SK-N-SH (cell line): Measurements from ENCODE around the gene DAPP1. TPM values are rescaled to one million over a fixed set of nuclear protein-coding genes. Genes with fewer than 3 reads are reported as not detected.
"Not testable (repeated sequence)": the region's sequence is repeated elsewhere in the genome, so short reads cannot be mapped to it uniquely, and the experiment has no call there.

Experiments
- CTCF ChIA-PET: fragments of 300-600, 350-600 bp; formaldehyde crosslinking; extraction: SDS; loops from one replicate; lab custom pipeline; 2021; lab: Yijun Ruan, JAX
- POLR2A ChIA-PET: fragments of 350-600 bp; sonication (Branson Sonifier 250); formaldehyde crosslinking; extraction: SDS; loops from one replicate; lab custom pipeline; 2020; ENCODE audit warnings: antibody characterized with exemption, inconsistent platforms; lab: Yijun Ruan, JAX
- DNase-seq: peaks from one replicate; pipeline ENCODE4 v3.0.0; 2012
- H2AFZ ChIP-seq: fragments of 200-600 bp; sonication (generic); 2 replicates; pipeline ENCODE4 v1.8.1; 2016; ENCODE audit warnings: antibody characterized with exemption, mild to moderate bottlenecking, low read depth
- H3F3A ChIP-seq: fragments of 200-600 bp; sonication (generic); replicated peaks from 2 replicates; pipeline ENCODE3; 2016; ENCODE audit warnings: antibody characterized with exemption, mild to moderate bottlenecking; ENCODE audit not compliant: insufficient read depth
- H3K27ac ChIP-seq, 2 experiments: fragments of 200-500 bp in 1 of 2; fragments of 200-600 bp in 1 of 2; sonication (Bioruptor generic) in 1 of 2; sonication (generic), shearing (Covaris generic) in 1 of 2; 2 replicates each; pipeline versions ENCODE4 v1.5.1 to v1.6.1; 2014 to 2016; ENCODE audit warnings: low read depth in 2 of 2, inconsistent platforms in 1 of 2, low read length in 1 of 2, mild to moderate bottlenecking in 1 of 2, mixed read lengths in 1 of 2
- H3K27me3 ChIP-seq: fragments of 200-600 bp; sonication (generic), shearing (Covaris generic); 2 replicates; pipeline ENCODE4 v1.6.1; 2016; ENCODE audit warnings: mixed run types; ENCODE audit not compliant: insufficient read depth
- H3K36me3 ChIP-seq, 2 experiments: fragments of 200-500 bp in 1 of 2; fragments of 200-600 bp in 1 of 2; sonication (Bioruptor generic) in 1 of 2; sonication (generic) in 1 of 2; replicated peaks in 1 of 2; 2 replicates each; pipeline versions ENCODE3 to v1.5.1; 2014 to 2016; ENCODE audit warnings: low read length in 1 of 2, mild to moderate bottlenecking in 1 of 2; ENCODE audit not compliant: insufficient read depth in 2 of 2, control insufficient read depth in 1 of 2
- H3K4me1 ChIP-seq, 2 experiments: fragments of 200-500 bp in 1 of 2; fragments of 200-600 bp in 1 of 2; sonication (Bioruptor generic) in 1 of 2; sonication (generic), shearing (Covaris generic) in 1 of 2; 2 replicates each; pipeline versions ENCODE4 v1.5.1 to v1.6.1; 2014 to 2016; ENCODE audit warnings: low read depth in 1 of 2, low read length in 1 of 2, mixed run types in 1 of 2; ENCODE audit not compliant: insufficient read depth in 2 of 2, control insufficient read depth in 1 of 2
- H3K4me2 ChIP-seq: fragments of 200-600 bp; sonication (generic), shearing (Covaris generic); 2 replicates; pipeline ENCODE4 v1.6.1; 2017; ENCODE audit warnings: mixed run types
- H3K4me3 ChIP-seq, 2 experiments: fragments of 200-500 bp in 1 of 2; fragments of 200-600 bp in 1 of 2; sonication (Bioruptor generic) in 1 of 2; sonication (generic), shearing (Covaris generic) in 1 of 2; 2 replicates each; pipeline versions ENCODE4 v1.5.1 to v1.8.1; 2014 to 2016; ENCODE audit warnings: low read depth in 2 of 2, inconsistent platforms in 1 of 2, low read length in 1 of 2, mild to moderate bottlenecking in 1 of 2, mixed read lengths in 1 of 2, moderate library complexity in 1 of 2
- H3K79me2 ChIP-seq: fragments of 200-600 bp; sonication (generic); 2 replicates; pipeline ENCODE4 v1.8.1; 2017; ENCODE audit warnings: mild to moderate bottlenecking; ENCODE audit not compliant: insufficient read depth
- H3K9ac ChIP-seq: fragments of 200-600 bp; sonication (generic); 2 replicates; pipeline ENCODE4 v1.6.1; 2017; ENCODE audit warnings: mixed run types
- H3K9me2 ChIP-seq: fragments of 200-600 bp; sonication (generic); 2 replicates; pipeline ENCODE4 v1.6.1; 2017; ENCODE audit warnings: mixed run types
- H3K9me3 ChIP-seq: fragments of 200-600 bp; sonication (generic); 2 replicates; pipeline ENCODE4 v1.6.1; 2017; ENCODE audit warnings: mixed run types, mild to moderate bottlenecking, moderate library complexity
- H4K20me1 ChIP-seq: fragments of 200-600 bp; sonication (generic); 2 replicates; pipeline ENCODE4 v1.6.1; 2017; ENCODE audit warnings: mild to moderate bottlenecking, mixed run types; ENCODE audit not compliant: insufficient read depth
- CHD2 ChIP-seq: fragments of 150-350 bp; IDR thresholded peaks from 2 replicates; pipeline ENCODE4 v1.6.1; 2018; ENCODE audit warnings: low read length; ENCODE audit not compliant: partially characterized antibody
- CTCF ChIP-seq: fragments of 200-600 bp; sonication (generic); IDR thresholded peaks from 2 replicates; pipeline ENCODE4 v1.6.1; 2017; ENCODE audit warnings: antibody characterized with exemption, mild to moderate bottlenecking, moderate library complexity
- EZH2phosphoT487 ChIP-seq: fragments of 200-600 bp; sonication (generic); IDR thresholded peaks from 2 replicates; pipeline ENCODE4 v1.6.1; 2017; ENCODE audit warnings: low read depth, mixed run types, mild to moderate bottlenecking, antibody characterized with exemption, moderate library complexity, borderline replicate concordance
- FOXJ3 ChIP-seq: sonication (generic); formaldehyde crosslinking; IDR thresholded peaks from 2 replicates; pipeline ENCODE4 v1.5.1; 2020; ENCODE audit warnings: mild to moderate bottlenecking, missing genetic modification reagents
- GABPA ChIP-seq: IDR thresholded peaks from 2 replicates; pipeline ENCODE4 v1.4.0; 2012; ENCODE audit warnings: low read depth, mild to moderate bottlenecking
- GATA2 ChIP-seq: sonication (generic); formaldehyde crosslinking; IDR thresholded peaks from 2 replicates; pipeline ENCODE4 v1.5.0; 2020; ENCODE audit warnings: mild to moderate bottlenecking, missing genetic modification reagents
- MAX ChIP-seq: IDR thresholded peaks from 2 replicates; pipeline ENCODE4 v1.4.0; 2012; ENCODE audit warnings: low read depth
- NFIC ChIP-seq: IDR thresholded peaks from 2 replicates; pipeline ENCODE4 v1.4.0; 2012; ENCODE audit warnings: borderline replicate concordance
- POLR2AphosphoS5 ChIP-seq: IDR thresholded peaks from 2 replicates; pipeline ENCODE4 v1.6.1; 2012; ENCODE audit warnings: low read depth, low read length
- RAD21 ChIP-seq: IDR thresholded peaks from 2 replicates; pipeline ENCODE4 v1.6.1; 2012; ENCODE audit warnings: mild to moderate bottlenecking, low read length
- RFX5 ChIP-seq: IDR thresholded peaks from 2 replicates; pipeline ENCODE4 v1.6.1; 2012; ENCODE audit warnings: mild to moderate bottlenecking, improper control_type of control experiment, low read length
- TCF12 ChIP-seq: IDR thresholded peaks from 2 replicates; pipeline ENCODE4 v1.4.0; 2012
- TEAD4 ChIP-seq: IDR thresholded peaks from 2 replicates; pipeline ENCODE4 v1.4.0; 2012; ENCODE audit warnings: mild to moderate bottlenecking, borderline replicate concordance; ENCODE audit not compliant: insufficient read depth
- USF1 ChIP-seq: IDR thresholded peaks from 2 replicates; pipeline ENCODE4 v1.4.0; 2012; ENCODE audit warnings: low read depth, borderline replicate concordance
- YY1 ChIP-seq: IDR thresholded peaks from 2 replicates; pipeline ENCODE4 v1.4.0; 2012; ENCODE audit warnings: low read depth, mild to moderate bottlenecking
- WGBS: methylation state at CpG from one replicate; pipeline ENCODE4 v1.1.6; 2017; ENCODE audit warnings: low lambda C conversion rate; 5-methylcytosine and 5-hydroxymethylcytosine counted together
- polyA plus RNA-seq, 3 experiments: library from polyadenylated mRNA; depleted of rRNA; stranded (reverse); fragments of >200 nt; gene quantifications; 2 replicates each; pipeline ENCODE4 v1.2.3, GENCODE V29; 2012

DAPP1 gene
- polyA plus RNA-seq (2012; rRNA removed), result not detected in 2 replicates
- polyA plus RNA-seq (2012; cell fraction: cytosol; rRNA removed), result not detected in 2 replicates
- polyA plus RNA-seq (2012; cell fraction: nucleus; rRNA removed), result not detected in 2 replicates

GRCh38 chr4:99816545-99817308, at the start of gene DAPP1:
Gene DAPP1, plus strand, starts transcription at chr4:99816827. Its CDS starts 87 bp downstream, at chr4:99816914.
- Histone ChIP-seq H3F3A (no peaks in the 10 kb centered on the region), H3K9me2 (no peaks in the 10 kb centered on the region), H3K4me1 (no peaks in the 10 kb centered on the region; a peak in 1 of 4 replicates), H3K36me3 (no peaks in the 10 kb centered on the region), H3K9me3 (no peaks in the 10 kb centered on the region), H3K4me2 (no peak within 1 kb of the TSS), H3K9ac (no peak within 1 kb of the TSS), H2AFZ (no peak within 1 kb of the TSS), H3K4me3 (no peak within 1 kb of the TSS), H3K27ac (no peak within 1 kb of the TSS), H3K27me3 (no peaks in the 10 kb centered on the region), H3K79me2 (no peaks in the 10 kb centered on the region), H4K20me1 (no peaks in the 10 kb centered on the region)
- no peak for DNase-seq
- no peak for TF ChIP-seq EZH2phosphoT487
- no peak for TF ChIP-seq MAX
- no peak for TF ChIP-seq FOXJ3 (CRISPR knock-in tag)
- TF ChIP-seq TCF12, result no peak
- no peak for TF ChIP-seq CTCF
- TF ChIP-seq RFX5, result no peak
- no peak for TF ChIP-seq GATA2 (CRISPR knock-in tag)
- TF ChIP-seq GABPA, result no peak
- no peak for TF ChIP-seq USF1
- no peak for TF ChIP-seq CHD2
- TF ChIP-seq NFIC, result no peak
- TF ChIP-seq TEAD4, result no peak
- no peak for TF ChIP-seq RAD21
- no peak for TF ChIP-seq YY1
- no peak for TF ChIP-seq POLR2AphosphoS5
- WGBS, result 94% methylated on average over 3 of the region's 7 CpGs
- ChIA-PET CTCF (interaction anchor here (0.9 kb wide), 1 partner anchor 22 kb away, joined by 3 read pairs; no protein-coding TSS in a partner anchor), POLR2A (no interaction called here)

GRCh38 chr4:99770842-99771241, 45.8 kb upstream of the DAPP1 start:
- H3K9me3 ChIP-seq, H3K4me3 ChIP-seq, H3K36me3 ChIP-seq, H3F3A ChIP-seq, POLR2A ChIA-PET, CTCF ChIA-PET, H3K27me3 ChIP-seq, H3K4me1 ChIP-seq, H3K79me2 ChIP-seq, DNase-seq, H2AFZ ChIP-seq, H3K9ac ChIP-seq, H3K4me2 ChIP-seq, H3K27ac ChIP-seq, H4K20me1 ChIP-seq, H3K9me2 ChIP-seq: not testable (repeated sequence)
- no CpG with 5 or more reads among the region's 7 CpGs for WGBS
